GM23248 (cell line): ENCODE measurements around the gene CADPS2.

ENCODE experiments used
- EZH2 ChIP-seq: fragments of 200-600 bp; sonication (generic); IDR thresholded peaks from 2 replicates; pipeline ENCODE4 v1.6.1; 2018; ENCODE audit warnings: antibody characterized with exemption, mild to moderate bottlenecking; ENCODE audit not compliant: insufficient read depth, poor library complexity, severe bottlenecking
- EZH2phosphoT487 ChIP-seq: fragments of 200-600 bp; sonication (generic); IDR thresholded peaks from 2 replicates; pipeline ENCODE4 v1.6.1; 2018; ENCODE audit warnings: antibody characterized with exemption, moderate library complexity, mild to moderate bottlenecking, low read depth; ENCODE audit not compliant: insufficient read depth

- TF ChIP-seq EZH2 = no peak
- TF ChIP-seq EZH2phosphoT487 = no peak
Observed at GRCh38 chr7:122465296-122465695, 421.0 kb downstream of the CADPS2 start.
